GM21529 (cell line): ENCODE measurements around the gene PYHIN1.

ENCODE experiments used
- ATAC-seq: cut with Tn5 transposase; IDR thresholded peaks from one replicate; pipeline ENCODE4 v1.9.1; 2021; ENCODE audit not compliant: unreplicated experiment

PYHIN1 gene

DNA sequence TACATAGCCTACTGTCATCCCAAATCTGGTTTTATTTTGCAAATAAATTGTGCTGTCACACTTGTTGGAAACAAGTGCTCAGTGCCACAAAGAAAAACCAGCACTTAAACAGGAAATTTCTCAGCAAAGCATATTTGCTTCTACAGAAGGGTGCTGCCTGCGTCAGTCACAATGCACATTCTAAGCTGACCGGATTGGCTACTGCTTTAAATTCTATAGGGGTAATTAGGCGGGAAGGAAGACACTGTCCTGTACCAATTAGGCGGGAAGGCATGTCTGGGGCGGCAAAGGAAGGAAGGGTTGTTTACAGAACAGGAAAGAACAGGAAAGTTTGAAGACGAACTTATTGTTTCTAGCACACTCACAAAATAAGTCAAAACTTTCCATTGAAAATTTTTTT lies 81.1 kb downstream of the PYHIN1 start:
- ATAC-seq: peak; percentile 39

DNA sequence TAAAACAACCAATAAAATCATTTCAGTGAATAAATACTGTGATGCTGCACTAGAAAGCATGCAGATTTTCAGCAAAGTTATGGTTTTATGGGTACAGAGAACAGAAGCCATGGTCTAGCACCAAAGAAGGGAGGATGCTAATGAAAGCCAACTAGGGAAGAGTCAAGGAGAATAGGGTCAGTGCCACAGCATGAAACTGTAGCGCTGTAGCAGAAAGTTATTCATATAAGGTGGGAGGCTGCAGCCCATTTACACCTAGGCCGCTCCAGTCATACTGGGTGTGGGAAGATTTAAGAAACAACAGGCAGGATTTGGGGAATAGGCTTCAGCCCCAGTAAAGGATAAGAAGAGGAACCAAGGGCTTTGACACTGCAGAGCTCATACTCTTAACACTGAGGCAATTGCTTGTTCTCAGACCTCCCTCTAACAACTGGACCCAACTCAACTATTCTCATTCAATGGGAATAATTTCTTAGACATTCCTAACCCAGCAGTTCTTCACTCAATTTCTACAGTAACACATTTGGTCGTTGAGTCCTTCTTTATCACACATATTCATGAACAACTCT lies 82.7 kb downstream of the PYHIN1 start:
- ATAC-seq: no peak

DNA sequence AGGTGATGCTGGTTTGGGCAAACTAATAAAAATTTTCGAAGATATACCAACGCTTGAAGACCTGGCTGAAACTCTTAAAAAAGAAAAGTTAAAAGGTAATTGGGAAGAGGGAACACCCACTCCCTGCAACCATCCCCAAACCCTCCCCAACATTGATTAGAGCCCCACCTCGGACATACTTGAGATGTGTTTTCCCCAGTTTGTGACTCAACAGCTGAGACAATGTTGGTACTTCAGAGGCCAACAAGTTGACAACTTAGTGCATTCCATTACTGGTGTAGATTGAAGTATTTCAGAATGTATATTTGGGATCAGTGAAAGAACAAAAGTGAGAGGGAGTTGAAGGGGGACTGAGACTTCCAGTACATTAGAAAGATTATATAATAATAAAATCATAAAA lies 83.5 kb downstream of the PYHIN1 start:
- ATAC-seq: no peak

DNA sequence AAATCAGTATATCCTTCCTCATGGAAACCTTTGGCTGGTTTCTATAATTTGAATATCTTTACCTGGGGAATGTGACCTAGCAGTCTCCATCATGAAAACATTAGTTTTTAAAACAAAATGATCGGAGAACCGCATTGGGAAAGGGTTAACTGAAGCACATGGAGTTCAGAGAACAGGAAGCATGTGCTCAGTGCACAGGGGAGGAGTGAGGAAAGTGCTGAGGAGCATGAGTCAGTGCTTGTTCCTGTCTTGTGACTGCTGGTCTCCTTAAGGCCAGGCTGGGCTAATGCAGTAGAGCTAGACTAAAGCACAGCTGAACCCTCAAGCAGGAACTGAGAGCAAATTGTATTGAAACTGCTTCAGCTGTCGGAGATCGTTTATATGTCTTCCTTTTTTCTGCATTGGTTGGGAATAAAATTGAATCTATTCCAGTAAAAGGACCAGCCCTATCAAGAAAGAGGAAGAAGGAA lies 84.1 kb downstream of the PYHIN1 start:
- ATAC-seq: peak; percentile 95

DNA sequence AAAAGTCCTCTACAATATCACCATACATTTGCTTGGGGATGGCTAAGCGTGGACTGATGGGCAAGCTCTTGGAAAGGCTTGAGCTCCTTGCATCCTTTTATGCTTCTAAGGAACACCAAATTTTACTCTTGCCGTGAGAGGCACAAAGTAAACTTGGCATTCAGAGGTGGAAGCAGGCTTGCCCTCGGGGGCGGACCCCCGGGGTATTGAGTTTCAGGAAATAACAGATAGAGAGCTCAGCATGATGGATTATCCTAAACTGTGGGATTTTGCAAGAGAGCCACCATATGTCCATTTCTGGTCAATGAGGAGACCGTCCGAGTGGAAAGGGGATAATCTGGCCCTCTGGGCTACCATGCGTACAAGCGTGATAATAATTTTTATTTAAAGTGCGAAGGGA lies 92.4 kb downstream of the PYHIN1 start:
- no peak for ATAC-seq

DNA sequence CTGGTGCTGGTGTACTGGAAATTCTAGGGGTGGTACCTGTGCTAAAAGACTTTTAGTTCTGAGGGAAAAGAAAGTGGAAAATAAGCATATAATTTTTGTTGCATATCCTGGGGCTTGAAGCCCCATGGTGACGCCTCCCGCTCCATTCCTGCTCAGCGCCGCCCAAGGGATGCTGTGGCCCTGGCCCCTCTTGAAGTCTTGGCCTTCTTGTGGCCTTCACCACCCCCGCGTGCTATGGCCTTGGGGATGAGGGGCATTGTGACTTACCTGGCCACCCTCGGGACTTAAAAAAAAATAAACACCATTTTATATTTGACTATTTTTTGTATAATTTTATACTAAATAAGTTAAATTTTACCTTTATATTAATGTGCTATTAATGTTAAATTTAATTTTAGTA lies 93.7 kb downstream of the PYHIN1 start:
- no peak for ATAC-seq
